ENCODE data around the gene RTCB.

RTCB gene

DNA sequence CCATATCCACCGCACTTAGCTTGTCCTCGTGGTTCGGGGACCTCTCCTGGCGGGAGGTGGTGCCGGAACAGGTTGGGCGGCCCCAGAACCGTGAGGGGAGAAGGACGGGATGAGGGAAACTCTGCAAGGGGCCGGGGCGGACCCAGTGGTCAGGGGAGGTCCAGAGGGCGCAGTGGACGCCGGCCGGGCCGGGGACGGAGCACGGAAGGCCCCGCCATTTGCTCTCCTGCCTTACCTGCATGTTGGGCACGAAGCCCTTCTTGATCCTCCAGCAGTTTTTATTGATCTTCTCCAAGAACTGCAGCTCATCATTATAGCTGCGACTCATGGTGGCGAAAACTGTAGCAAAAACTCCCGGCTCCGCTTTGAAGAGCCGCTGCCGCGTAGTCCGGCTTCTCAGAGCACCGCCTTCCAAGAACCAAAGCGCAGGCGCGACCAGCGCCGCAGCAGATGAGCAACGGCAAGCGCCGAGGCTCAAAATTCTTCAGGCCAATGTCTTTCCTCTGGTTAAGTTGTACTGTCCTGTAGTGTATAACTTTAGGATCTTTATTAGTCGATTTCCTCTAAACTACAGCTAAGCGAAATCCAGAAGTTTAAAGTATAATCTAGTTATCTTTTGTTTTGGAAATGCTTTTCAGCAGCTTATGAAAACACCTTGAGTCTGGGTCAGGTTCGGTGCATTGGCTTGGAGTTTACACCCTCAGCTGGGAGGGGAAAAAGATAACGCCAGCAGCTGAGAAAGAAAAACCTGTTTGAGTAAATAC lies at the start of gene RTCB:
TSS of gene RTCB (minus strand) at position 419 of the 764 bp plus-strand sequence. CDS start at position 328, 91 bp downstream.
- Mint-ChIP-seq H3K27me3 (no peaks in the 10 kb centered on the region), H3K4me1 (peaks cover 42% of the 10 kb centered on the region), H3K4me3 (peak within 1 kb of the TSS; percentile 95), H3K27ac (ENCODE audit: low read depth) (peak within 1 kb of the TSS; percentile 93), H3K36me3 (ENCODE audit: insufficient read depth) (peaks cover 29% of the 10 kb centered on the region), H3K9me3 (no peaks in the 10 kb centered on the region)
- DNase-seq (ENCODE audit: low spot score in 2 of 2) (peak; percentile 85), ATAC-seq (replicated peaks; ENCODE audit: extremely low read depth, poor library complexity, severe bottlenecking) (peak; percentile 79)

DNA sequence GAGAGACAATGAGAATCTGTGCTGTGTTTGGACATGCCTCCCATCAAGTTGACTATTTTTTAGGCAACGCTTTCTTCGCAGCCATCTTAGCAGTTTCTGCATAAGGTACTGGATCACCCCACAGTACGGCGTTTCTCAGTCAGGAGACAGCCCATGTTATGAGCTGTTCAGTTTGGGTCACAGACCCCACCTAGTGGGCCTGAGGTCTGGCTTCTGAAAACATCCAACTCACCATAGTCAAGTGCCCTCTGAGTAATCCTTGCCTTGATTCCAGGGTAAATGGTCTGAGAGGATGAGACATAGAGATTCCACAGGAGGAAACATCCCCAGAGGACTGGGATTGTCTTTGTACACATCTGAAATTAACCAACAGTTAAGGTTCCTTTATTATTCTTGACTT lies 45.0 kb upstream of the RTCB start:
- no peaks in the 10 kb centered on the region for H3K4me1 Mint-ChIP-seq
- H3K27ac Mint-ChIP-seq (ENCODE audit: low read depth), result no peak overlapping the region
- DNase-seq (ENCODE audit: low spot score in 2 of 2) (no peak), ATAC-seq (replicated peaks; ENCODE audit: extremely low read depth, poor library complexity, severe bottlenecking) (no peak)
- H3K4me3 Mint-ChIP-seq, result no peak overlapping the region
- no peaks in the 10 kb centered on the region for H3K36me3 Mint-ChIP-seq (ENCODE audit: insufficient read depth)
- H3K27me3 Mint-ChIP-seq, result peaks cover 83% of the 10 kb centered on the region
- no peaks in the 10 kb centered on the region for H3K9me3 Mint-ChIP-seq

DNA sequence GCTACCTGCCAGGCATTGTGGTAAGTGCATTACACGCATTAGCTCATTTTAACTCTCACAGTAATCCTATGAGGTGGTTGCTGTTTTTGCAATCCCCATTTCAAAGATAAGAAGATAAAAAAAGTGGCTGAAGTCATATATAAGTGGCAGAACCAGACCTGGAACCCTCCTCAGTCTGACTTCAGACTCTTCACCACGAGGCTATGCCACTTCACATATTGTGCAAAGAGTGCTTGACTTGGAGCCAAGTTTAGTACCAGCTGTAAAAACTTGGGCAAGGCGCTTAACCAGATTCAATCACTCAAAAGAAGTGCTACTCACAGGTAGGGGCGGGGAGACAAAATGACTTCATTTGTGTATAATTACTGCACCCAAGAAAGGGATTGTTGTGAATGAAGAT lies 36.9 kb upstream of the RTCB start:
- Mint-ChIP-seq H3K4me1 (no peaks in the 10 kb centered on the region), H3K36me3 (ENCODE audit: insufficient read depth) (no peaks in the 10 kb centered on the region), H3K4me3 (no peak overlapping the region), H3K27ac (ENCODE audit: low read depth) (no peak overlapping the region), H3K9me3 (no peaks in the 10 kb centered on the region), H3K27me3 (peaks cover 14% of the 10 kb centered on the region)
- ATAC-seq (replicated peaks; ENCODE audit: extremely low read depth, poor library complexity, severe bottlenecking) (no peak), DNase-seq (ENCODE audit: low spot score in 2 of 2) (no peak)

DNA sequence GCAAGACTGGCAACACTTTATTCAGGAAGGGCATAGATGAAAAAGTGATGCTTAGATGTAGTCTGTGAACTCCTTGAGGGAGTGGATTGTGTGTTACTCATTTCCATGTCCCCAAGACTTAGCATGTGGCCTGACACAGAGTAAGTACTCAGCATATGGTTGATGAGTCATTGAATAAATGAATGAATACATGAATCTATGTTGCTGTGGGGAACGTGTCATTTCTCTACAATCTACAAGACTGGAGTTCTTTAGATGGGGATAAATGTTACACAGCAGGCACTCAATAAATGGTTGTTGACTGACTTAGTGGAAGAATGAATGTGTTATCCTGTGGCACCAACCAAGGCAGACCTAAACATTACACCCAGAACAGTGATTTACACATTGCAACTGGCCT lies 34.3 kb upstream of the RTCB start:
- H3K9me3 Mint-ChIP-seq, result no peaks in the 10 kb centered on the region
- H3K27me3 Mint-ChIP-seq, result no peaks in the 10 kb centered on the region
- no peaks in the 10 kb centered on the region for H3K36me3 Mint-ChIP-seq (ENCODE audit: insufficient read depth)
- no peak overlapping the region for H3K4me3 Mint-ChIP-seq
- DNase-seq (ENCODE audit: low spot score in 2 of 2), result no peak
- H3K4me1 Mint-ChIP-seq, result no peaks in the 10 kb centered on the region
- no peak overlapping the region for H3K27ac Mint-ChIP-seq (ENCODE audit: low read depth)
- no peak for ATAC-seq (replicated peaks; ENCODE audit: extremely low read depth, poor library complexity, severe bottlenecking)

DNA sequence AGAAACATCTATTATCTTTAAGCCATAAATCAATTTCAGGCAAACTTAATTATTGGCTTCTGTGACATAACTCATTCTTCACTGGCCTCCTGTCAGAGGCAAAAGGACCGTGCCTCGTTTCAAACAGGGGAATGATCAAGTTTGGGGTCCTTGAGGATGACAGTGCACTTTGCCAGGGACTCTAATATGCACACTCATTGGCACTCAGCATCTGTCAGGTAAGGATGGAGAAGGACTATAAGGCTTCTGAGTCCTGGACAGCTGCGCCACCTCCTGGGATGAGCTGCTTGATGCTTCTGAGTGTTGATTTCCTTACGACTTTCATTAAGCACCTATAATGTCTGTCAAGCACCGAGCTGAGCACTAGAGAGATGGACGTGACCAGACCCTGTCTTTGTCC lies 32.0 kb upstream of the RTCB start:
- Mint-ChIP-seq H3K27me3 (no peaks in the 10 kb centered on the region), H3K4me1 (no peaks in the 10 kb centered on the region), H3K9me3 (no peaks in the 10 kb centered on the region), H3K4me3 (no peak overlapping the region), H3K36me3 (ENCODE audit: insufficient read depth) (no peaks in the 10 kb centered on the region), H3K27ac (ENCODE audit: low read depth) (no peak overlapping the region)
- DNase-seq (ENCODE audit: low spot score in 2 of 2), result no peak
- ATAC-seq (replicated peaks; ENCODE audit: extremely low read depth, poor library complexity, severe bottlenecking), result no peak

DNA sequence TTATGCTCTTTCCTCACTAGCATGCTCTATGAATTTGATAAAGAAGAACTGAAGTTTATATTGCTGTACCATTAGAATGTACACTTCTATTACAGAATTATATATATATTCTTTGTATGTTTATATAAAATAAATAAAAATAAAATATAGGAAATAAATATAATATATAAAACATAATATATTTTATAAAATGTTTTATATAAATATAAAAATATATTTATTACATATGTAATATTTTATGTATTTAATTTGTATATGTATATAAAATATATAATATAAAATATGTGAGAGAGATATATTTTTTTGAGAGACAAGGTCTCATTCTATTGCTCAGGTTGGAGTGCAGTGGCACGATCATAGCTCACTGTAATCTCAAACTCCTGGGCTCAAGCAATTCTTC lies 18.3 kb upstream of the RTCB start:
- no peak overlapping the region for H3K4me3 Mint-ChIP-seq
- H3K27ac Mint-ChIP-seq (ENCODE audit: low read depth), result no peak overlapping the region
- no peak for ATAC-seq (replicated peaks; ENCODE audit: extremely low read depth, poor library complexity, severe bottlenecking)
- H3K27me3 Mint-ChIP-seq, result peaks cover 59% of the 10 kb centered on the region
- H3K9me3 Mint-ChIP-seq, result no peaks in the 10 kb centered on the region
- no peaks in the 10 kb centered on the region for H3K36me3 Mint-ChIP-seq (ENCODE audit: insufficient read depth)
- DNase-seq (ENCODE audit: low spot score in 2 of 2), result no peak
- H3K4me1 Mint-ChIP-seq, result no peaks in the 10 kb centered on the region

DNA sequence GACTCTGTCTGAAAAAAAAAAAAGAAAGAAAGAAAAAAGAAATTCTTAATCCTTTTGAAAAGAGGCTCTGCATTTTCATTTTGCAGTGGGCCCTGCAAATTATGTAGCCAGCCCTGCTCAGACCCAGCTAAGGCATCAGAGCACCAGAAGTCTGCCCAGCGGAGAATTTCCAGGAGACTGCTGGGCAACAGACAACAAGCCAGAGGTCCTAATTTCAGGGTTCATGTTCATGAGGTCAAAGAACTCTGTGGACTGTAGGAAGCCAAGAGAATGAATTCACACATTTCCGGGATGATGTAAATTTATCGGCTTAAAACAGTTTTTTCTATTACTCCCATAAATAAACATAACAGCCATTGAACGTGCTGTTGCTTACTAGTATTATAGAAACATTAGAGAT lies 14.8 kb upstream of the RTCB start:
- ATAC-seq (replicated peaks; ENCODE audit: extremely low read depth, poor library complexity, severe bottlenecking), result no peak

DNA sequence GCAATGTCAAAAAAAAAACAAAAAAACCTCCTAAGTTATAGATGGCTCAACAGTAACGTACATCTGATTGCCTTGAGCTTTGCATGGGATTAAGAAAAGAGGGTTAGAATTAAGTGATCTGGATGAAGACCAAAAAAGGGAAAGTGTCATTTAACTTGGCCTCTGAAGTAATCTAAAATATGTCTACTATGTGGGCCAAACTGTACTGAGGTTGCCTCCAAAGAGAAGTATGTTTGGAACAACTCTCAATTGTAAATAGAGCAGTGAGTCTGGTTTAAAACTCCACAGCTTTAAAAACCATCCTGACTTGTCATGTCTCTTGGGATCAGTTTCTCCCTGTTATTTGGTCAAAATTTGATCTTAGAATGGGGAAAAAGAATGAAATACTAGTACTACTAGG lies 11.6 kb upstream of the RTCB start:
- Mint-ChIP-seq H3K27ac (ENCODE audit: low read depth) (no peak overlapping the region), H3K27me3 (peaks cover 45% of the 10 kb centered on the region), H3K4me3 (no peak overlapping the region), H3K36me3 (ENCODE audit: insufficient read depth) (no peaks in the 10 kb centered on the region), H3K9me3 (no peaks in the 10 kb centered on the region), H3K4me1 (no peaks in the 10 kb centered on the region)
- no peak for ATAC-seq (replicated peaks; ENCODE audit: extremely low read depth, poor library complexity, severe bottlenecking)
- DNase-seq (ENCODE audit: low spot score in 2 of 2), result no peak

More for the DNA sequence above, 14.8 kb upstream of the RTCB start:
- no peaks in the 10 kb centered on the region for H3K36me3 Mint-ChIP-seq (ENCODE audit: insufficient read depth)
- H3K27me3 Mint-ChIP-seq, result peaks cover 46% of the 10 kb centered on the region
- no peak overlapping the region for H3K4me3 Mint-ChIP-seq
- DNase-seq (ENCODE audit: low spot score in 2 of 2), result no peak
- H3K27ac Mint-ChIP-seq (ENCODE audit: low read depth), result no peak overlapping the region
- no peaks in the 10 kb centered on the region for H3K9me3 Mint-ChIP-seq
- H3K4me1 Mint-ChIP-seq, result no peaks in the 10 kb centered on the region

DNA sequence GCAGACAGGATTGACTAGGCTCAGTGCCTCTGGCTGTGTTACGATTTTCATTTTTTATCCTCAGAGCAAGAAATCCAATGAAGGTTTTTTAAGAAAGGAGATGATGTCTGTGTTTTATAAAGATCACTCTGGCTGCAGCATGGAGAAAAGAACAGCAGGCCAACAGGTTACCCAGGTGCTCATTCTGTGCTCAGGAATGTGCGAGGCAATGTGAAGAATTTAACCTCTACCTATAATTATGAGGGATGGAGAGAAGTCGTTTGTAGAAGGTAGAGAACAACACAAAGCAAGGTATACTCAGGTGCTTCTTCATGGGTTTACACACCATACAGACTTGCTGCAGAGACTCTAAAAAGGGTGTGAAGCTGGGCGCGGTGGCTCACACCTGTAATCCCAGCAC lies 10.0 kb upstream of the RTCB start:
- Mint-ChIP-seq H3K4me3 (no peak overlapping the region), H3K36me3 (ENCODE audit: insufficient read depth) (no peaks in the 10 kb centered on the region), H3K9me3 (no peaks in the 10 kb centered on the region), H3K4me1 (no peaks in the 10 kb centered on the region), H3K27me3 (peaks cover 44% of the 10 kb centered on the region), H3K27ac (ENCODE audit: low read depth) (no peak overlapping the region)
- DNase-seq (ENCODE audit: low spot score in 2 of 2), result no peak
- ATAC-seq (replicated peaks; ENCODE audit: extremely low read depth, poor library complexity, severe bottlenecking), result no peak

DNA sequence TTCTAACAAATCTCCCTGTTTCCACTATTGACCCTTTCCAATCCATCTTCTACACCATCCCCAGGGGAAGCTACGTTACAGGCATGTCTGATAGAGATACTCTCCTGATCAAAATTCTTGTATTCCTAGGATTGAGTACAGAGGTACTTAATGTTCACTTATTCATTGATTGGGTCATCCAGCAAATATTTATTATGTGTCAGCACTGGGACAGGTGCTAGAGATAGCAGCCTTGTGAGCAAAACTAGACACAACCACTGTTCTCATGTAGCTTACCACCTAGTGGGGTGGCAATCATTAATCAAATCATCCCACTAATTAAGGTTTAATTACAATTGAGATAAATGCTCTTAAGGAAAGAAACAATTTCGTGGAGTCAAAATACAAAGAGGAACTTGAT lies 9.4 kb upstream of the RTCB start:
- no peak overlapping the region for H3K4me3 Mint-ChIP-seq
- ATAC-seq (replicated peaks; ENCODE audit: extremely low read depth, poor library complexity, severe bottlenecking), result no peak
- H3K27me3 Mint-ChIP-seq, result peaks cover 41% of the 10 kb centered on the region

DNA sequence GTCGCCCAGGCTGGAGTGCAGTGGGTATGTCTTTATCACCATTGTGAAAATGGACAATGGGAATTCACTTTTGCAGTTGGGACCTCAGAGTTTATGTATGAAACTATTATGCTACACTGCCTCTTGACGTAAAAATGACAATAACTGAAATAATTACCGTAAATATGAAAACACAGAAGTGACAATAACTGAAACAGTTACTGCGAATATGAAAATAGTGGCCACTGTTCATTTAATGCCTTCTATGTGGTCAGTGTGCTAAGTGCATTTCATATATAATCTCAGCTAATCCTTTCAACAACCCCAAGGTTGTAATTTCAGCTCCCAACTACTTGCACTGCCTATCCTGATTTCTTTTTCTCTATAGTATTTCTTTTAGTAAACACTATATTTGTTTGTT lies 5.9 kb upstream of the RTCB start:
- Mint-ChIP-seq H3K27me3 (peaks cover 37% of the 10 kb centered on the region), H3K4me3 (no peak overlapping the region), H3K36me3 (ENCODE audit: insufficient read depth) (no peaks in the 10 kb centered on the region), H3K9me3 (no peaks in the 10 kb centered on the region), H3K27ac (ENCODE audit: low read depth) (no peak overlapping the region), H3K4me1 (peaks cover 4% of the 10 kb centered on the region)
- ATAC-seq (replicated peaks; ENCODE audit: extremely low read depth, poor library complexity, severe bottlenecking) (no peak), DNase-seq (ENCODE audit: low spot score in 2 of 2) (no peak)

More for the DNA sequence above, 9.4 kb upstream of the RTCB start:
- Mint-ChIP-seq H3K27ac (ENCODE audit: low read depth) (no peak overlapping the region), H3K9me3 (no peaks in the 10 kb centered on the region), H3K36me3 (ENCODE audit: insufficient read depth) (no peaks in the 10 kb centered on the region), H3K4me1 (no peaks in the 10 kb centered on the region)
- no peak for DNase-seq (ENCODE audit: low spot score in 2 of 2)

DNA sequence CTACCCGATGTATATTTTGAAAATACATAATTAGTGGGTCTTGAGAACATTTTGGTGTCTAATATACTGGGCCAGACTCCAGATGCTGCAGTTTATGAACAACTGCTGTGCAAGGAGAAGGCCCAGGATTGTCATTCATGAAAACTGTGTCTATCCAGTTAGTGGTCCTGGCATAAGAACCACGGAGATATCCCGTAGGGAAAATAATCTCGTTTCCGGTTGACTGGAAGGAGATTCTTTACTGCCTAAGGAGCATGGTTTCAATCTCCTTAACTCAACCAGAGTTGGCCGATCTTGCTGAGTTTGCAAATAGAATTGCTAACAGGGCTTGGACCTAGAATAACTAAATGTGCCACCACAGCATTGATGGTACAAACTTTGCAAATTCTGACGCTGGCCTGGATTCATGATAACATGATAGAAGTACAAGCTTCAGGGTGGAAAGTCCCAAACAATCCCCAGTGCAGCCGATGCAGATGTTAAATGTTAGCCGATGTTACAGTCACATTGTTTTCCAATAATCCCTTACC lies 4.6 kb upstream of the RTCB start:
- H3K4me3 Mint-ChIP-seq, result no peak overlapping the region
- no peak for ATAC-seq (replicated peaks; ENCODE audit: extremely low read depth, poor library complexity, severe bottlenecking)
- peaks cover 8% of the 10 kb centered on the region for H3K36me3 Mint-ChIP-seq (ENCODE audit: insufficient read depth)
- no peak for DNase-seq (ENCODE audit: low spot score in 2 of 2)
- peaks cover 7% of the 10 kb centered on the region for H3K4me1 Mint-ChIP-seq
- peaks cover 24% of the 10 kb centered on the region for H3K27me3 Mint-ChIP-seq
- no peak overlapping the region for H3K27ac Mint-ChIP-seq (ENCODE audit: low read depth)
- H3K9me3 Mint-ChIP-seq, result no peaks in the 10 kb centered on the region

DNA sequence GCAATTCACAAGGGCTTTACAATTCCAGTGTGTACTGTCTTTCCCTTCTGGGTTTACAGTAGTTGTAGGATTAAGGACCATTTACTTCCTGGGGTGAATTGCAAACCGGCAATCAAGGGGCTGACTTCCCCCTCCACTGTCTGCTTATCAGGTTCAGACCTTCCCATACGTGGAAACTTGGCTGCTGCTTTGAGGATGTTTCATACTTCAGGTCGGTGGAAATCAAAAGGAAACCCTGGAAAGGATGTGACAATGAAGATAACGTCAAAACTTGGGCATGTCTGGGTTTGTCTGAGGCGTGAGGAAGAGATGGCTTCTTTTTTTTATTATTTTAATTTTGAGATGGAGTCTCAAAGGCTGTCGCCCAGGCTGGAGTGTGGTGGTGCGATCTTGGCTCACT lies 2.1 kb upstream of the RTCB start:
- Mint-ChIP-seq H3K36me3 (ENCODE audit: insufficient read depth) (peaks cover 14% of the 10 kb centered on the region), H3K9me3 (no peaks in the 10 kb centered on the region)

More for the DNA sequence above, 2.1 kb upstream of the RTCB start:
- H3K27me3 Mint-ChIP-seq, result peaks cover 13% of the 10 kb centered on the region
- no peak overlapping the region for H3K27ac Mint-ChIP-seq (ENCODE audit: low read depth)
- ATAC-seq (replicated peaks; ENCODE audit: extremely low read depth, poor library complexity, severe bottlenecking) (no peak), DNase-seq (ENCODE audit: low spot score in 2 of 2) (no peak)
- peaks cover 22% of the 10 kb centered on the region for H3K4me1 Mint-ChIP-seq
- H3K4me3 Mint-ChIP-seq, result no peak overlapping the region

Measured in central memory CD8-positive, alpha-beta T cell (primary cell).